Fibroblast of the conjunctiva (primary cell): ENCODE measurements around the gene ISM1.
A peak's percentile ranks its signal among the peaks of the same experiment; 100 is the strongest.

ENCODE experiments used
- DNase-seq: peaks from one replicate; pipeline ENCODE4 v3.0.0-alpha.2; 2010; ENCODE audit warnings: low read depth

The ISM1 gene

GRCh38 chr20:13220904-13221297 lies at the start of gene ISM1:
Gene ISM1, plus strand, starts transcription at chr20:13221274. Its CDS starts 503 bp downstream, at chr20:13221777.
- no peak for DNase-seq

GRCh38 chr20:13173201-13173600 lies 47.9 kb upstream of the ISM1 start:
- DNase-seq, result no peak

GRCh38 chr20:13174402-13174801 lies 46.7 kb upstream of the ISM1 start:
- no peak for DNase-seq

- no peak for DNase-seq
Observed at GRCh38 chr20:13180986-13181889, 39.8 kb upstream of the ISM1 start.

DNA sequence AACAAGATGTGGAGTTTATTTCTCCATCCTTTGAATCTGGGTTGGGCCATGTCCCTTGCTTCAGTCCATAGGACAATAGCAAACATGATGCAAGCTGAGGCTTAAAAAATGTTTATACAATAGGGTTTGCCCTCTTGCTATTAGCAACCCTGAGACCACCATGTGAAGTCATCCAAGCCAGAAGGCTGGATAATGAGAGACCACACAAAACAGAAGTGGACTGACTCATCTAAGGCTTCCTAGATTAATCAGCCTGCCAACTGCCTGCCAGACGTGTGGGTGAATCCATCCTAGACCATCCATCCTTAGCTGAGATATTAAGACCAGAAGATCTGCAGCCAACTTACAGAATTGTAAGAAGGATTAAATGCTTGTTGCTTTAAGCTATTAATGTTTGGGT lies 38.1 kb upstream of the ISM1 start:
- DNase-seq, result no peak

DNA sequence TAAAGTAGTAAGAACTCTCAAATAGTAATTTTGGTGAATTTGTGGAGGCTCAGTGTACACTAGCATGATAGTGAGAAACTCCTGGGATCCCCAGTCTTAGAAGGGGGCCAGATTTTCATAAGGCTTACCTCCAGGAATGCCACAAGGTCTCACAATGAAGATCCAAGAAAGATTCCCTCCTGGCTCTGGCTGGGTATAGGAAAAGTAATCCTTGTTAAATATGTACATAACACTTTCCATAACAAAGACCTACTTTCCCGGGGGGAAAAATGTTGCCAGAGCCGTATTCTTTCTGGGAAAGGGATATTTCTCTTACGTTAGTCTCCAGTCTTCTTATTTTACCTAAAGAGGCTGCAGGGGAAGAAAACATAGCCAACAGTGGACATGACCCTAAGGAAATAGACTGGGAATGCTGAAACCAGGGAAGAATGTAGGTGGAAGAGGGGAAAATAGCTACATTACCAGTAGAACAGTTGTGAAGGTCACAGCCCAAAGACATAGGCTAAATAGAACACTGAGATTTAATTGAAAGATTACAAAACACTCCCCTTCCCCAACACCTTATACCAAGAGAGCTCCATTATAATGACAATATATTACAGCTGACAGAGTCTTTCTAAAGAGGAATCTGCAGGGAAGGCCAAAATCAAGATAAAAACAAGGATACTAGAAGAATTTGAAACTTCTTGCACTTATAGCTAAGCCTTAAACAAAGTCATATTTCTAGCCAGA lies 34.9 kb upstream of the ISM1 start:
- no peak for DNase-seq

- DNase-seq, result no peak
Observed at GRCh38 chr20:13187899-13188298, 33.2 kb upstream of the ISM1 start.

- no peak for DNase-seq
Observed at GRCh38 chr20:13199279-13199678, 21.8 kb upstream of the ISM1 start.

- DNase-seq, result no peak
Observed at GRCh38 chr20:13200767-13201500, 20.1 kb upstream of the ISM1 start.

GRCh38 chr20:13202565-13202964 lies 18.5 kb upstream of the ISM1 start:
- DNase-seq, result no peak

DNA sequence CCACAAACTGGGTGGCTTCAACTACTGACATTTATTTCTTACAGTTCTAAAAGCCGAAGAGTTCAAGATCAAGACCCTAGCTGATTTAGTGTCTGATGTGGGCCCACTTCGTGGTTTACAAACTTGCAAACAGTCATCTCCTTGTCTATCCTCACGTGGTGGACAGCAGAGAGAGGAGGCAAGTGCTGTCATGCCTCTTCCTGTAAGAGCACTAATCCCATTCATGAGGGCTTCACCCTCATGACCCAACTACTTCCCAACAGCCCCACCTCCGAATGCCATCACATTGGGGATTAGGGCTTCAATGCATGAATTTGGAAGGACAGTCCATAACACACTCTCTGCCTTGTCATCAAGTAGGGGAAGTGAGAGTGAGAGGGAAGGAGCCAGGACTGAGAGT lies 15.6 kb upstream of the ISM1 start:
- DNase-seq, result no peak

DNA sequence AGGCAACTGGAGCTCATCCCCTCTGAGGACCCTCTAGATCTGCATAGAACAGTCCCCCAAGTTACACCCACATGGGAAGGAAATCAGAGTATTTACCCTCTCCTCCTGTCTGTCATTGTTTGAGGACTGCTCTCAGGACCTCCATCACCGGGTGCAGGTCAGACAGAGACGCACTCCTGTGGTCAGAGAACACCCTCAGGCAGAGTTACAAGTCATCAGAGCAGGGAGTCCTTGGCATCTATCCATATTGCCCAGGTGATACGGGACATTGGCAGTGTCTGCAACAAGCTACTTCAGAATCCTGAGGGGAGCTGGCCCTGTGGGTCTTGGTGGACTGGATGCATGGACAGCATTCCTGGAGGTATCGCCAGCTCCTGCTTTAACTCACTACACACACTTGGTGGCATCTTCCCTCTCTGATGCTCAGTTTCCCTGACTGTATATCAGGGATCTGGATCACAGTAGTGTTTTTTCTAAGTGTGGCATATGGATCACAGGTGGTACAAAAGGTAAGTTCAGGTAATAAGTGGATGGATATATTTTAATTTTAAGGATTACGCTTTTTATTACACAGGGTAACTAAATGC lies 15.1 kb upstream of the ISM1 start:
- no peak for DNase-seq

DNA sequence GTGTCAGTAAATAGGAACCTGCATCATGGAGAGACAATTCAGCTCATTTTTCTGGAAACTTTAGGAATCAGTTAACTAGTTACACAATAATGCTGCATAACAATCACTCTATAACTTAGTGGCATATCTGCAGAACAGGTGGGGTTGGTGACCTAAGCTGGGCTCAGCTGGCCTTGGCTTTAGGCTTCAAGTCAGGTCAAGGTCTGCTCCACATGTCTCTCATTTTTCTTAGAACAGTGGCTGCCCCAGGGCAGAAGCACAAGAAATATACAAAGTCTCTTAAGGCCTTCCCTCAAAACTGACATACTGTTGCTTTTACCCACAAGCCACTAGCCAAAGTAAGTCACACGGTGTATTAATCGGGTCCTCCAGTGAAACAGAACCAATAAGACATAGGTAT lies 14.1 kb upstream of the ISM1 start:
- no peak for DNase-seq

DNA sequence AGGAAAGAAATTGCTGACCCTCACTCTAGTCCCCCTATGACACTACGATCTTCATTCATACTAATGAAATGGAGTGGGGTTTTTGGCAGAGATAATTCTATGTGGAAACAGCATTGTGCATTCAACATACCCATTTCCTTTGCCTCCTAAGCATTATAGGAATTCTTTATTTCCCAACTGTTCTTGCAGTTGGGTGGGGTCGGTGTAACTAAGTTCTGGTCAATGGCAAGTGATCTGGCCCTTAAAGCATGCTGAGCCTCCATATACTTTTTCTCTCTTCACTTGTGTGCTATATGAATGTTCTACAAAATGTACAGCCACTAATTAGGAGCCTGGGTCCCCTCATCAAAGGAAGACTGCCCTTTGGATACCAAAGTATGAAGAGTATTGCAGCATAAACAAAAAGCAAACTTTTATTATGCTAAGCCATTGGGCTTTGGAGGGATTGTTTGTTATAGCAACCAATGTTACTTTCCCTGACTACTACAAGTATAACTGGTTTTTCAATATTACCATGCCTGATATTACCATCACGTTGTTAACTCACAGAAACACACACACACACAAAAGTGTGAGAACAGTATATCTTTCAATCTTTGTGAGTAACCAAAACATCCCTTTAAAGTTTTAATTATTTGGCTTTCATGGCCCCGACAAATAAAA lies 9.0 kb upstream of the ISM1 start:
- no peak for DNase-seq

GRCh38 chr20:13212750-13213149 lies 8.3 kb upstream of the ISM1 start:
- DNase-seq, result peak; percentile 47

DNA sequence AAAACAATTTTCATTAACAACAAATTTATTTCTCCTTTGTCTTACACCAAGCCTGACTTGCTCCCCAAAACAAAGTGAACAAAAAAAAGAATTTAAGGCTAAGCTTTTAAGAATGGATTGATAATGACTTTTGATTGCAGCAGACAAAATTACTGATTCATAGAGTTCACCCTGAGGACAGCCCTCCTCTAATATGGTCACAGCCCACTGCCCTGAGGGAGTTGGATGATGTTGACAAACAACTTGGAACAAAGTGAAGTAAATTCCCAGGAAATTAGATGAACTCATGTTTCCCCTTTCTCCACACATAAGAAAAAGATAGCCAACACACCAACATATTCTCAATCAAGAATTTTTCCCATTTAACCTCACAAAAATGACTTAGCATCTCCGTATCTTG lies 7.7 kb upstream of the ISM1 start:
- no peak for DNase-seq

- no peak for DNase-seq
Observed at GRCh38 chr20:13216533-13216932, 4.5 kb upstream of the ISM1 start.

DNA sequence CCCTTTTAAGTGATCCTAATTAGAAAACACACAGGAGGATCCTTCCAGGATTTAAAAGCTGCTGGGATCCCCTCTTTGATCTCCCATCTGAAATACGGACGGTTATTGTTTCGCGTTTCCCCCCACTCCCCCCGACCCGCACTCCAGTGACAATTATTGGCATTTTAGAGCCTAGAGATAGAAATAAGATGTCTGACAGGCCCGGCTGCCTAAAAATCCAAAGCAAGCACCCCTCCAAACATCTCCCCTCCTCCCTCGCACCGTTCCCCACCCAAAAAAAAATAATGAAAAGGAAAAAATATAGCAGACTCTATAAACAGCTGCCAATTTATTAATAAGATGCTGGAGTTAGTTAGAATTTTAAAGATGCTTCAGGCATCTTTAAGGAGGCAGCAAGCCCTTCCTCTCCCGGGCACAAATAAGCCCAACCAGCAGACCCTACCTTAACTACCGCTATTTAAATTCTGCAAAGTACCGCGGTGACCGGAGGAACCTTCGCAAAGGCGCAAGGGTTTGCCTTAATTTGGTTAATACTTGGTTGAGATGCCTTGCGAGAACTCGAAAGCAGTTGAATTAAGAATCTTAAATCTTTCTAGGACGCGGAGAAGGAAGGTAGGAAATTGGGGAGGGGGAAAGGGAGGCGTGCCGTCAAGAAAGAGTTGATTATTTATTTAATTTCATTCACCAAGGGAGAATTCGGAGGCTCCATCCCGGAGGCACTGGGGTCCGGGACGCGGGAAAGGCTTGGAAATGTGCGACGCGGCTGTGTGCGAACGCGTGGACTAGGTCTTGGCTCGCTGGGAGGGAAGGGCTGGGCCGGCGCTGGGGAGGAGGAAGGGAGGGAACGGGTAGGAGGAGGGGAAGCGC lies 1.5 kb upstream of the ISM1 start:
- no peak for DNase-seq

DNA sequence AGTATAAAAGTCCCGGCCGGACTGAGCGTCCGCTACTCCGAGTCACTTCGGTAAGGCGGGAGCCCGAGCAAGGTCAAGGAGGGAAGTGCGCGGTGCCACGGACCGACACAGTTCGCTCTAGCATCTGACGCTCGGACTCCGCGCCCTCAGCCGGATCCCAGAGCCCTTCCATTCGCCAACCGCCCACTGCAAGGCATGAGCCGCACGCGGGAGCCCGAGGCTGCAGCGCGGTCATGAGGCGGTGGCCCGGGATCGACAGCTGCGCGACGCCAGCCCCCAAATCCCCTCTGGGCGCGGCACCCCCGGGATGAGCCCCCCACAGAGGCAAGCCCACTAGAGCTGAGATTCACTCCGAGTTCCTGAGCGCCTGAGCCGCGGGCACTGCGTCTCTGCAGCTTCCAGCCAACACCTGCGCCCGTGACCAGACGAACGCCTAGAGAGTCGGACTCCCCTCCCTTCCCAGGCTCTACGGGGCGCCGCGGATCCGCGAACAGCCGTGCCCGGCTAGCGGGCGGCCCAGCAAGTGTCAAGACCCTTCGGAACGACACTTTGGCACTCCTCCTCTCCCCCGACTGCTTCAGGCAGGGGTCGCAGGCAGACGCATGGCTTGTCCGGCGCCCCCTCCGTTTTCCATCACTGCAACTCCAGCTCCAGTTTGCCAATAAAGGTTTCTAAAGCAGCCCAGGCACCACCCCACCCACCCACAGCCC lies 725 bp upstream of the ISM1 start:
- DNase-seq, result peak; percentile 26

DNA sequence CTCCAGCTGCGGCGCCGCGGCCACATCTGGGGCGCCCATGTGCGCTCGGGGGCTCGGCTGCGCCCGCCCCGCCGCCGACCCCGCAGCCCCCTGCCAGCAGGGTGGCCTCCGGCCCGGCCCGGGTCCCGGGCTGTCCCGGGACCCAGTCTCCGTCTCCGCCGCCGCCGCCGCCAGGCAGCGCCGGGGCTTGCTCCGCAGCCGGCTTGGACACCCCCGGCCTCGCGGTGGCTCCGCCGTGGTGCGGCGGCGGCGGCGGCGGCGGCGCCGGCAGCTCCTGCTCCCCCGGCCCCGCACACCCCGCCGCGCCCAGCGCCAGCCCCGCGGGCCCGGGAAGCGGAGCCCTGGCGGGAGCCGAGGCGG lies 219 bp downstream of the ISM1 start:
- DNase-seq, result no peak
